HG02571 (cell line): ENCODE results near the gene RUVBL2.
"Not testable (repeated sequence)": the region's sequence is repeated elsewhere in the genome, so short reads cannot be mapped to it uniquely, and the experiment has no call there.

Experiments used
- ATAC-seq: cut with Tn5 transposase; IDR thresholded peaks from one replicate; pipeline ENCODE4 v1.9.1; 2021; ENCODE audit warnings: mild to moderate bottlenecking, moderate library complexity; ENCODE audit not compliant: unreplicated experiment

Gene RUVBL2

DNA sequence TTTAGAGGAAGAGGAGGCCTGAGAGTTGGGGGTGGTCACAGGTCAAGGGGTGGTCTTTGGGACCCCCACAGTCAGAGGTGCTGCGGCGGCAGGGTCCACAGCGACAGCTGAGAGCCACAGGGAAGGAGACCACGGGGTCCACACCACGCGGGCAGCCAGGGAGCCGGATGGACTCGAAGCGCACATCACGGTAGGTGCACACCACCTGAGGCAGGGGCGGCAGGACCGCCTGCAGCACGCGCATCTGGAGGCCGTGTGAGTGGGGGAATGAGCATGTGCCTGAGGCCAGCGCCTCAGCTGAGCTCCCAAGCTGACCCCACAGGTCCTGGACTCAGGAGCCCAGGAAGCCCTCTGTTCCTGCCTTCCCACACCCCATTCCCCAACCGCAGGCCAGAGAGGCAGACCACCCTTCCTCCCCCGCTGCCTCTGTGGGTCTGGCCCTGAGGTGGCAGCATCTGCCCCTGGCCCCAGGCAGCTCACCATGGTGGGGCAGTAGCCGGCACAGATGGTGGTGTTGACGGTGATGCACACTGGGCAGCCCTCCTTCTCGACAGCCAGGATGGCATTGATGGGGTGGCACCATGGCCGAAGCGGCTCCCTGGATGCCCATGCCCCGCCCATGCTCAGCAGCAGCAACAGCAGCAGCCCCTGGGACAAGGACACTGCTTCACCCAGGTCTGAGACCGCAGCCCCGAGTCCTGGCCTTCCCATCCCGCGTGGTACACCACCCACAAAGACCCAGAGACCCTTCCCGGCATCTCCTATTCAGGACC is 22.6 kb downstream of the RUVBL2 start:
- no peak for ATAC-seq

DNA sequence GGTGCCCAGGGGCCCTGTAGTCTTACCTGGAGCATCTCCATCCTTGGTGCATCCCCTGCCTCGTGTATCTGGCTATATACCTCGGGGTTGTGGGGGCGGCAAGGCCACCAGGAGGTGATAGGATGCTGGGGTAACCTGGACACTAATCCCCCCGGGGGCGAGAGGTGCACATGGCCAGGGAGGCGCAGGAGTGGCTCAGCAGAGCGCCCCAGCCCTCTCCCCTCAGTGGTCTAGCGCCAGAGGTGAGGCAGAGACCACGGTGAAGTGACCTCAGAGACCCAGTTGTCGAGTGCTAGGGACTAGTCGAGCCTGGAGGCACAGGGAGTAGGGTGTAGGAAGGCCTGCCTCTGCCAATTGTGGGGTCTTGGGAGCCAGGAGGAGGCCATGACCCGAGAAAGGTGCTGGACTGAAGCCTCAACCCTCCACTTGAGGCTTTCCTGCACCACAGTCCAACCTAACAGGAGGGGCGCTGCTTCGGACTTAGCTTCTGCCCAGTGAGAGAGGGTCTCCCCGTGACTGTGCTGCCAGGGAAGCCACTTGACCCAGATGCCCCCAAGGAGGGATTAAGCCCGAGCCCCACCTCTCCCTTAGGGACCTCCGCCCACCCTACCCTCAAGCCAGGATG is 23.5 kb downstream of the RUVBL2 start, which contains the start of gene LHB:
Gene LHB (minus strand): TSS at position 51 of the 625 bp plus-strand sequence. CDS start 10 bp downstream, at position 41.
- ATAC-seq: no peak

DNA sequence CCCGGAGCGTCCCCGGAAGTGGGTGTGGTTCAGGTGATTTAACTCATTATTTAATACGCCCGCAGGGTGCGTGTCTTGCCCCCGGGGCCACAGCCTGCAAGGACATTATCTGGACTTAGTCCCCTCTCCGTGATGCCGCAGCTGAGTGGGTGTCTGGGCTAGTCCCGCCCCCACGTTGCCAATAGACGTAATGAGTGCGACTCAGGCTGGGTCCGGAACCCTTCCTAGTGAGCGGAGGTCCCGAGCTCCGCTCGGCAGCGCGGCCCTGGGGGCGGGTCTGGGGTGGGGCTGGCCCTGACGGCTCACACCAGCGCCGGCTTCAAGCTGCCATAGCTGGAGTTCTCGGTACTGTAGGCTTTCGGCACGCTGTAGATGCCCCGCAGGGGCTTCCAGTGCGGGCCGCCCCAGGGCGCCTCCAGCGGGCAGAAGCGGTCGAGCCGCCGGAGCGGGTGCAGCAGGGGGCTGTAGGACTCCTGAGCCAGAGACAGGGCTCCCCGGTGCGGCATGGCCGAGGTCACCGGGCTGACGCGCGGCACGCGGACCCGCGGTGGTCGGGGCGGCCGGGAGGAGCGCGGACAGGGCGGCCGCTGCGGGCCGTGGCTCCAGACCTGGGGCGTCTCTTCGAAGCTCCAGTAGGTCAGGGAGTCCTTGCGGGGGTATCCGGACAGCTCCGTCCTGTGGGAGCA is 24.1 kb downstream of the RUVBL2 start:
- ATAC-seq: no peak

DNA sequence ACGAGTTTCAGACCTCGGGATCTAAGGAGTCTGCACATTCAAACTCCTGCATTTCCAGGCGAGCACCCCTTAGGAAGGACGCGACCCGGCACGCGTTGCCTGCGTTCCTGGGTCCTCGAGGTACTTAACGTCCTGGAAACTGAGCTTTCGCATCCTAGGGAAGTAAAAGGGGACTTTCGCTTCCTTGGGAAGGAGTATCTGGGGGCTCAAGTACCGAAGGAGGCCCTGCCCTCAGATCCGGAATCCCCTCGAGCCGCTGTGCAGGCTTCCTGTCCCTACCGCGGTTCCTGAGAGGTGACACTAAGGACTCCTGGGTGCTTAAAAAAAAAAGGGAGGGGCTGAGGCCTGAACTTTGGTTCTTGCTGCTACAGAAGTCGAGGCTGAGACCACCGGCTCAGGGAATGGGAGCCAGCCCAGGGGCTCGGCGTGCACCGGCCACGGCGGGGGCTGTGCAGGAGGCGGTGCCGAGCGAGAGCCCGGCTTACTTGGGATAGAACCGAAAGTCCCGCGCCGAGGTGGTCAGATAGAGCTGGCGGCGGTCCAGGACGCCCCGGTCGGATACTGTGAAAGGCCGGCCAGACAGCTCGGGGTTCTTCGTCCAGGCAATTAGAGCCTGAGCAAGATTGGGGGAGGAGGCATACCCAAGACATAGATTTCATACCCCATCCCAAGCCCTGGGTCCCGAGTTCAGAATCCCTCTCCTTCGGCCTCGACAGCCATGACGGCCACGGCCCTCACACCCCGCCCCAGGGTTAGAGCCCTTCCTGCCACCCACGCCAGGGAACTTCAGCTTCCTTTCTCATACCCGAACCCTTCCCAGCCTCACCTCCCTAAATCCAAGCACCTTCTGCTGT is 24.9 kb downstream of the RUVBL2 start:
- not testable (repeated sequence) for ATAC-seq

DNA sequence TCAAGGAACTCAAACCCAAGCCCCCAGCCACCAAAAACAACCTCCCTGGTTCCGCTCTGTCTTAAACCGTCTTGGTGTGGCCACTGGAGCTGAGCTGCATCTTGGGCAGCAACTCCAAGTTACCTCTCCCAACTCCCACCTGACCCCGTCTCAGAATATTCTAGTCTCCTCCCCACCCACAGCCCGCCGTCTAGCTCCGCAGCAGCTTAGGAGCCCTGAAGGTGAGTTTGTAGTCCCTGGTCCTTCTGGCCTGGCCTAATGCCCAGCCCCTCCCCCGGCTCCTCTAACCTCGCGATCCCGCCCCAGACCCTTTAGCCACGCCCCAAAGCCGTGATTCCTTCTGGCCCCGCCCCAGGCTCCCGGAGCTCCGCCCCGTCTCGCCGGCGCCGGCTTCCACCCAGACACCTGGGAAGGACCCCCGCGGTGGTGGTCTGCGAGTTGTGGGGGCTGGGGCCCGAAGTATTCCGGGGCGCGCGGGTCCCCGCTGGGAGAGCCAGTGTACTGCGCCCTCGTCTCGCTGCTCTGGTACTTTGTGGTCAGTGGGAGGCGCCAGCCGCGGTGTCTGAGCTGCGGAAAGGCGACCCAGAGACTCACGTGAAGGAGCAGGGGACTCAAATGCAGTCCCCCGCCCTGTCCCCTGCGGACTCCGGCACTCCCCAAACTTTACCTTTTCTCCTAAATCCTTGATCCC is 25.7 kb downstream of the RUVBL2 start:
- ATAC-seq: no peak

DNA sequence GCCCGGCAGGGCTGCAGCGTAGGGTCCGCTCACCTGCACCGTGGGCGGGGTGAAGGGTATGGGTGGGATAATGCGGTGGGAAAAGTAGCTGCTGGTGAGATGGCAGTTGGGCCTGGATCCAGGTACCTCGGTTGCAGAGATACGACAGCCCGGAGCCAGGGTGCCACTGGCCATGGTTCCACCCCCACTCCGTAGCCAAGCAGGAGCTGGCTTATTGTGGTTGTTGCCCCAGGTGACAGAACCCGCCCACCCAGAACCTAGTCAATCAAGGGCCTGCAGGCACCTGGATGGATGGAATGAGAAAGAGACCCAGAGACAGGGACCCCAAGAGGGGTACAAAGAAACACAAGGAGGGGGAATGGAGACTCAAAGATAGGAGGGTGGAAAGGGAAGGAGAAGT is 26.7 kb downstream of the RUVBL2 start:
- ATAC-seq: no peak

DNA sequence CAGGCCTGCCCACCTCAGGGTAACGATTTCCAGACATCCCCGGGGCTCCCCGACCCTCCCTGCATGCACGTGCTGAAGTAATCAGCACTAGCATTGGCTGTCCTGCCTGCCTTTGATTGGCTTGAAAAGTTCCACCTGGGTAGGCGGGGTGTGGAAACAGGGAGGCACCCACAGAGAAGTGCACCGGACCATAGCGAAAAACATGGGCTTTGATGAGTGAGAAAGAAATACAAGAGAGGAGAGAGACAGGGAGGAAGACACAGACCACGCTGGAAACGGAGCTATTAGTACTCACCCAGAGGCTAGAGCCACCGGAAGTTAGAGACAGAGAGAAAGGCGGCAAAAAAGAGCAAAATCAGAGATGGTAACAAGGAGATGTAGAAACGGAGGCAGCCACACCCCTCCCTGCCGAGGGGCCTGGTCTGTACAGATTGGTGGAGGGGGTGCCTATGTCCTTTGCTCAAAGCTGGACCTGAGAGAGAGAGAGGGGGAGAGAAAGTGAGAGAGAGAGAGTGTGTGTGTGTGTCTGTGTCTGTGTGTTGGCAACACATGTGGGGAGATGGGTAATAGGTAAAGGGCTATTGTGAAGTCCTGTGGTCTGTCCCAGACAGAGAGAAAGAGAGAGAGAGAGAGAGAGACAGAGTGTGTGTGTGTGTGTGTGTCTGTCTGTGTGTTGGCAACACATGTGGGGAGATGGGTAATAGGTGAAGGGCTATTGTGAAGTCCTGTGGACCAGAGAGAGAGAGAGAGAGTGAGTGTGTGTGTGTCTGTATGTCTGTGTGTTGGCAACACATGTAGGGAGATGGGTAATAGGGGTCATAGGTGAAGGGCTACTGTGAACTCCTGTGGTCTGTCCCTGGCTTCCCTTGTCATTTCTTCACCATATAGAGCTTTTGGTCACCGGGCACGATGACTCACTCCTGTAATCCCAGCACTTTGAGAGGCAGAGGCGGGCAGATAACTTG is 27.5 kb downstream of the RUVBL2 start:
- ATAC-seq: no peak

DNA sequence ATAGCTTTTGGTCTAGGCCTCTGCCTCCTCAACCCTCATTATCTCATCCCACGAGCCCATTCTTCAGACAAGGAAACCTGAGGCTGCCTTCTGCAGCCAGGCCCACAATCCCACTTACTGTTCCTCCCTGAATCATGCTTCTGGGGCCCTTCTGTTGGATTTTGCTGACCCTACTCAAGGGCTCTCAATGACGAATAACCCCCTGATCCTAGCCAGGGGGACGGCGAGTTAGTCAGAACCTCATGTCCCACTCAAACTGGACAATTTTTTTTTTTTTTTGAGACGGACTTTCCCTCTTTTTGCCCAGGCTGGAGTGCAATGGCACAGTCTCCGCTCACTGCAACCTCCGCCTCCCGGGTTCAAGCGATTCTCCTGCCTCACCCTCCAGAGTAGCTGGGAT is 28.4 kb downstream of the RUVBL2 start:
- no peak for ATAC-seq

DNA sequence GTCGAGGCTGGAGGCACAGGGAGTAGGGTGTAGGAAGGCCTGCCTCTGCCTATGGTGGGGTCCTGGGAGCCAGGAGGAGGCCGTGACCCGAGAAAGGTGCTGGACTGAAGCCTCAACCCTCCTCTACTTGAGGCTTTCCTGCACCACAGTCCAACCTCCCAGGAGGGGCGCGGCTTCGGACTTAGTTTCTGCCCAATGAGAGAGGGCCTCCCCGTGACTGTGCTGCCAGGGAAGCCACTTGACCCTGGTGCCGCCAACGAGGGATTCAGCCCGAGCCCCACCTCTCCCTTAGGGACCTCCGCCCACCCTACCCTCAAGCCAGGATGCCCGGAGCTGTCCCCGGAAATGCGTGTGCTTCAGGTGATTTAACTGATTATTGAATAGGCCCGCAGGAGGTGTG is 30.5 kb downstream of the RUVBL2 start, which contains the start of gene CGB3:
Gene CGB3 (minus strand): TSS at position 101 of the 400 bp plus-strand sequence. CDS start 362 bp downstream, outside the sequence.
- not testable (repeated sequence) for ATAC-seq

DNA sequence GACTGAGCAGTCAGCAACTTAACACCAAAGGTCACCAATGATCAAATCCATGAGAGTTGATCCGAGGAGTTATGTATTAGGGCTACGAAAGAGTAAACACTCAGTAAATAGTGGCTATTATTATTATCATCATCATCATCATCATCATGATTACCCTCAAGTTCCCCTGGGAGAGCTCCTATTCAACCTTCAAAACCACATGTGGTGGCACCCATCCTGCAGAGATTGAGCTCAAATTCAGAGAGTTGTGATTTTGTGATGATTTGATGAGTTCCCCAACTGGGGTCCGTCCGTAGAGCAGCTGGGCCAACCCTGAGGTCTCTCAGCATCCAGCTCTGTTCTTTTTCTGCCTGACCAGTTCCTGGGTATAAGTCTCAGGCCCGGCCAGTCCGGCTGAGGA is 31.4 kb downstream of the RUVBL2 start:
- ATAC-seq: not testable (repeated sequence)

DNA sequence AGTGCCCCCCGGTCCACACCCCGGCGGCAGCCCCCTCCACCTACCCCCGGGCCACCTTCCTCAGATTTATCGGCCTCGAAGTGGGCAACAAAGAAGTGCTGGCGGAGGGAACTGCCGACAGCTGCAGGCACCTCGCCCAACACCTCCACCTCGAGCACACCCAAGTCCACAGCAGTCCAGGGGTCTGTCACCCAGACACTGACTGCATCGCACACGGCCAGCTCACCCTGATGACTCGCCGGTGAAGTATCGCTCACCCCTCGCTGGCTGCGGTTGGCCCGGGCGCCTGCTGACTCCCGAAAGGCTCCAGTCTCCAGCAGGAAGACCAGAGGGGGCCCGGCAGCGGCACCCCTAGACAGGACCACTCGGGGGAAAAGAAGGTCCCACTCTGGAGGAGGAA is 31.9 kb downstream of the RUVBL2 start:
- not testable (repeated sequence) for ATAC-seq

DNA sequence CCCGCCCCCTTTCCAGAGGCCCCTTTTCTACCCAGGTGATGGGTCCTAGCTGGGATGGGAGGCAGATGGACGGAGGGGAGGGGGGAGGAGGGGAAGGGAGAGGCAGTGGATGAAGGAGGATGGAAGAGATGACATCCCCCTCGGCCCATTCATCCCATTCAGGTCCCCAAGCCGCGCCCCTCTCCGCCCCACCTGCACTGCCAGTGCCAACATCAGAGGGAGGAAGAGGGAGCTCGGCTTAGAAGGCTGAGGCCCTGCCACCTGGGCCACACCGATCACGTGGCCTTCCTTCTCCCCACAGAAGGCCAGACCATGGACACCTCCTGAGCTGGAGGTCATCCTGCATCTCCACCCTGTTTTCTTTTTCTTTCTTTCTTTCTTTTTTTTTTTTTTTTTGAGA is 35.0 kb downstream of the RUVBL2 start:
- not testable (repeated sequence) for ATAC-seq

DNA sequence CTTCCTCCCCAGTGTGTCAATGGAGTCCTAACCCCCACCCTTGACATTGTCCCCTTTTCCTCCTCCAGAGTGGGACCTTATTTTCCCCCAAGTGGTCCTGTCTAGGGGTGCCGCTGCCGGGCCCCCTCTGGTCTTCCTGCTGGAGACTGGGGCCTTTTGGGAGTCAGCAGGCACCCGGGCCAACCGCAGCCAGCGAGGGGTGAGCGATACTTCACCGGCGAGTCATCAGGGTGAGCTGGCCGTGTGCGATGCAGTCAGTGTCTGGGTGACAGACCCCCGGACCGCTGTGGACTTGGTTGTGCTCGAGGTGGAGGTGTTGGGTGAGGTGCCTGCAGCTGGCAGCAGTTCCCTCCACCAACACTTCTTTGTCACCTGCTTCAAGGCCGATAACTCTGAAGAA is 36.1 kb downstream of the RUVBL2 start:
- ATAC-seq: not testable (repeated sequence)

DNA sequence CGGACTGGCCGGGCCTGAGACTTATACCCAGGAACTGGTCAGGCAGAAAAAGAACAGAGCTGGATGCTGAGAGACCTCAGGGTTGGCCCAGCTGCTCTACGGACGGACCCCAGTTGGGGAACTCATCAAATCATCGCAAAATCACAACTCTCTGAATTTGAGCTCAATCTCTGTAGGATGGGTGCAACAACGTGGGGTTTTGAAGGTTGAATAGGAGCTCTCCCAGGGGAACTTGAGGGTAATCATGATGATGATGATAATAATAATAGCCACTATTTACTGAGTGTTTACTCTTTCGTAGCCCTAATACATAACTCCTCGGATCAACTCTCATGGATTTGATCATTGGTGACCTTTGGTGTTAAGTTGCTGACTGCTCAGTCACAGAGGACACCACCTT is 36.6 kb downstream of the RUVBL2 start:
- not testable (repeated sequence) for ATAC-seq

DNA sequence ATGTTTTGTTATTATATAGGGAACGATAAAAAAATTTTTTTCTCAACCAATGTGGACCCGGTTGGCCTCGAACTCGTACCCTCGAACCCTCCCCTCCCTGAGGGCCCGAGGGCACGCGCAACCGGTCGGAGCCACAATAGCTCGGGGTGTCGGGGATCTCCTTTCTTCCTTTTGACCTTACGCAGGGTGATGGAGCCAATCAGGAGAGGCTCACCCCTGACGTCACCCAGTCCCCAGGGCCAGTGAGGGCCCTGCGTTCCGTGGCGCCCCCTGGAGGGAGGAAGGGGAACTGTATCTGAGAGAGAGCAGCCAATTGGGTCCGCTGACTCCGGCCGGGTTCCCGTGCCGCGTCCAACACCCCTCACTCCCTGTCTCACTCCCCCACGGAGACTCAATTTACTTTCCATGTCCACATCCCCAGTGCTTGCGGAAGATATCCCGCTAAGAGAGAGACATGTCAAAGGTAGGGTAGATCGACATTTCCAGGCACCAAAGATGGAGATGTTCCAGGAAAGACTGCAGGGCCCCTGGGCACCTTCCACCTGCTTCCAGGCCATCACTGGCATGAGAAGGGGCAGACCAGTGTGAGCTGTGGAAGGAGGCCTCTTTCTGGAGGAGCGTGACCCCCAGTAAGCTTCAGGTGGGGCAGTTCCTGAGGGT is 38.1 kb downstream of the RUVBL2 start, which contains the start of gene CGB2:
Gene CGB2 (plus strand): TSS at position 249 of the 660 bp plus-strand sequence. CDS start 206 bp downstream, at position 455.
- ATAC-seq: not testable (repeated sequence)

DNA sequence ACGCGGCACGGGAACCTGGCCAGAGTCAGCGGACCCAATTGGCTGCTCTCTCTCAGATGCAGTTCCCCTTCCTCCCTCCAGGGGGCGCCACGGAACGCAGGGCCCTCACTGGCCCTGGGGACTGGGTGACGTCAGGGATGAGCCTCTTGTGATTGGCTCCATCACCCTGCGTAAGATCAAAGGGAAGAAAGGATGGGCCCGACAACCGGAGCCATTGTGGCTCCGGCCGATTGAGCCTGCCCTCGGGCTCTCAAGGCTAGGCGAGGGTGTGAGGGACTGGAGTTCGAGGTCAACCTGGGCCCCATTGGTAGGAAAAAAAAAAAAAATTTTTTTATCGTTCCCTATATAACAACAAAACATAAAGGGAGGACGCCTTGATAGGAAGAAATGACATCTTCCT is 43.1 kb downstream of the RUVBL2 start, which contains the start of gene CGB1:
Gene CGB1 (minus strand): TSS at position 81 of the 400 bp plus-strand sequence. CDS start 184 bp downstream, outside the sequence.
- not testable (repeated sequence) for ATAC-seq

DNA sequence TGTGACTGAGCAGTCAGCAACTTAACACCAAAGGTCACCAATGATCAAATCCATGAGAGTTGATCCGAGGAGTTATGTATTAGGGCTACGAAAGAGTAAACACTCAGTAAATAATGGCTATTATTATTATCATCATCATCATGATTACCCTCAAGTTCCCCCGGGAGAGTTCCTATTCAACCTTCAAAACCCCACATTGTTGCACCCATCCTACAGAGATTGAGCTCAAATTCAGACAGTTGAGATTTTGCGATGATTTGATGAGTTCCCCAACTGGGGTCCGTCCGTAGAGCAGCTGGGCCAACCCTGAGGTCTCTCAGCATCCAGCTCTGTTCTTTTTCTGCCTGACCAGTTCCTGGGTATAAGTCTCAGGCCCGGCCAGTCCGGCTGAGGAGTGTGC is 44.4 kb downstream of the RUVBL2 start:
- not testable (repeated sequence) for ATAC-seq
